ENCODE data around the gene SLC30A4. TPM values are rescaled to one million over a fixed set of nuclear protein-coding genes. Genes with fewer than 3 reads are reported as not detected.

SLC30A4 gene
- total RNA-seq, 2 experiments from 2014 or later, result 2.1 to 2.3 TPM

DNA sequence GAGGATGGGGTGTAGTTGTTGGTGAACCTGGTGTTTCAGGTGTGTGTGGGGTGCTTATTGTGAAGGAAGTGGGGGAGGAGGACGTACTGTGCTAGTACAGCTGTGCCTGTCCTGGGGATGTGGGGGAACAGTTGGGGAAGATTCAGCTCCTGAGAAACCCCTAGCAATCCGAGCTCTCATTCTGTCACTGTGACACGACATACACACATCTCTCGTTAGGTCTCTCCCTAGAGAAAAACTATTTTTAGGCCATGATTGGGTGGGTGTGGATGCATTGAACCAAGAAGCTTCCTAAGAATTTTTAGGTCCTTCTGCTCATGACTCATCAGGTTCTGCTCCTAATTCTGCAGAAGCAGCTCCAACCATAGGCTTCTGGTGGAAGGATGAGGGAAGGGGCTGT, 54.3 kb downstream of the SLC30A4 start:
- no peaks in the 10 kb centered on the region for H3K36me3 ChIP-seq (ENCODE audit: insufficient read depth, low read length)
- intact Hi-C loops (cut with DNase I, micrococcal nuclease), result loop anchor here in 1 of 2 experiments (10.0 kb wide), 1 partner anchor 53 kb away; no protein-coding TSS in a partner anchor
- H3K9me3 ChIP-seq (ENCODE audit: control insufficient read depth in 1 of 2, insufficient read depth in 1 of 2, low read length in 2 of 2), result no peaks in the 10 kb centered on the region
- no peaks in the 10 kb centered on the region for H3K9me3 Mint-ChIP-seq
- no peak overlapping the region for H3K27ac ChIP-seq (ENCODE audit: low read depth in 1 of 2, low read length in 2 of 2)
- ATAC-seq (ENCODE audit: poor library complexity) (no peak), DNase-seq (no peak)
- POLR2A ChIA-PET, result no interaction called here
- no peak overlapping the region for H3K4me3 ChIP-seq (ENCODE audit: low read length)
- H3K27me3 Mint-ChIP-seq, result peaks cover 34% of the 10 kb centered on the region
- no peaks in the 10 kb centered on the region for H3K4me1 ChIP-seq (ENCODE audit: insufficient read depth, low read length)
- H3K4me1 Mint-ChIP-seq (ENCODE audit: low read depth), result no peaks in the 10 kb centered on the region
- CTCF ChIA-PET, result interaction anchor here (1.5 kb wide), 1 partner anchor 10 kb away, joined by 3 read pairs; no protein-coding TSS in a partner anchor
- no peaks in the 10 kb centered on the region for H3K36me3 Mint-ChIP-seq (ENCODE audit: low read depth)
- H3K27me3 ChIP-seq (ENCODE audit: control insufficient read depth in 1 of 2, insufficient read depth in 2 of 2, low read length in 2 of 2), result peaks cover 0 to 17% of the 10 kb centered on the region in 2 experiments
- no peak overlapping the region for H3K27ac Mint-ChIP-seq
- TF ChIP-seq, protein P1, sequence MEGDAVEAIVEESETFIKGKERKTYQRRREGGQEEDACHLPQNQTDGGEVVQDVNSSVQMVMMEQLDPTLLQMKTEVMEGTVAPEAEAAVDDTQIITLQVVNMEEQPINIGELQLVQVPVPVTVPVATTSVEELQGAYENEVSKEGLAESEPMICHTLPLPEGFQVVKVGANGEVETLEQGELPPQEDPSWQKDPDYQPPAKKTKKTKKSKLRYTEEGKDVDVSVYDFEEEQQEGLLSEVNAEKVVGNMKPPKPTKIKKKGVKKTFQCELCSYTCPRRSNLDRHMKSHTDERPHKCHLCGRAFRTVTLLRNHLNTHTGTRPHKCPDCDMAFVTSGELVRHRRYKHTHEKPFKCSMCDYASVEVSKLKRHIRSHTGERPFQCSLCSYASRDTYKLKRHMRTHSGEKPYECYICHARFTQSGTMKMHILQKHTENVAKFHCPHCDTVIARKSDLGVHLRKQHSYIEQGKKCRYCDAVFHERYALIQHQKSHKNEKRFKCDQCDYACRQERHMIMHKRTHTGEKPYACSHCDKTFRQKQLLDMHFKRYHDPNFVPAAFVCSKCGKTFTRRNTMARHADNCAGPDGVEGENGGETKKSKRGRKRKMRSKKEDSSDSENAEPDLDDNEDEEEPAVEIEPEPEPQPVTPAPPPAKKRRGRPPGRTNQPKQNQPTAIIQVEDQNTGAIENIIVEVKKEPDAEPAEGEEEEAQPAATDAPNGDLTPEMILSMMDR (IDR thresholded peaks at IDR 0.05), result no peak
- H3K4me3 Mint-ChIP-seq, result no peak overlapping the region

- Histone ChIP-seq H3K4me3 (ENCODE audit: low read length) (peak overlapping the region; percentile 58), H3K27me3 (ENCODE audit: control insufficient read depth in 1 of 2, insufficient read depth in 2 of 2, low read length in 2 of 2) (no peaks in the 10 kb centered on the region), H3K4me1 (ENCODE audit: insufficient read depth, low read length) (peaks cover 43% of the 10 kb centered on the region), H3K9me3 (ENCODE audit: control insufficient read depth in 1 of 2, insufficient read depth in 1 of 2, low read length in 2 of 2) (no peaks in the 10 kb centered on the region), H3K36me3 (ENCODE audit: insufficient read depth, low read length) (no peaks in the 10 kb centered on the region), H3K27ac (ENCODE audit: low read depth in 1 of 2, low read length in 2 of 2) (no peak overlapping the region)
- Mint-ChIP-seq H3K4me1 (ENCODE audit: low read depth) (peaks cover 46% of the 10 kb centered on the region), H3K27me3 (no peaks in the 10 kb centered on the region), H3K36me3 (ENCODE audit: low read depth) (no peaks in the 10 kb centered on the region), H3K9me3 (no peaks in the 10 kb centered on the region), H3K4me3 (peak overlapping the region; percentile 73), H3K27ac (peak overlapping the region; percentile 51)
- ChIA-PET POLR2A (interaction anchor here (0.6 to 2.0 kb wide), 3 partner anchors 57 to 257 kb away, joined by 3 to 5 read pairs (median 3); a partner anchor contains a TSS), CTCF (interaction anchor here (0.8 to 3.8 kb wide), 12 partner anchors 9 to 296 kb away, joined by 3 to 30 read pairs (median 8); a partner anchor contains a TSS)
- peak; percentile 21 for ATAC-seq (ENCODE audit: poor library complexity)
- DNase-seq, result peak; percentile 66 to 90 (median 80)
- intact Hi-C loops (cut with DNase I, micrococcal nuclease), result loop anchor here (1.0 to 5.0 kb wide), 4 partner anchors 63 to 155 kb away; partner anchors contain the start of gene SLC30A4 (in 1 of the 2)
- TF ChIP-seq, protein P1 (IDR thresholded peaks at IDR 0.05), result peak; percentile 92
Observed at GRCh38 chr15:45458746-45459403, 63.7 kb downstream of the SLC30A4 start.

- Mint-ChIP-seq H3K27me3 (no peaks in the 10 kb centered on the region), H3K36me3 (ENCODE audit: low read depth) (no peaks in the 10 kb centered on the region), H3K9me3 (no peaks in the 10 kb centered on the region), H3K27ac (peak overlapping the region; percentile 83), H3K4me1 (ENCODE audit: low read depth) (peaks cover 49% of the 10 kb centered on the region), H3K4me3 (peak overlapping the region; percentile 89)
- TF ChIP-seq, protein P1 (IDR thresholded peaks at IDR 0.05), result peak; percentile 98
- Histone ChIP-seq H3K27me3 (ENCODE audit: control insufficient read depth in 1 of 2, insufficient read depth in 2 of 2, low read length in 2 of 2) (no peaks in the 10 kb centered on the region), H3K9me3 (ENCODE audit: control insufficient read depth in 1 of 2, insufficient read depth in 1 of 2, low read length in 2 of 2) (no peaks in the 10 kb centered on the region), H3K4me1 (ENCODE audit: insufficient read depth, low read length) (peaks cover 45% of the 10 kb centered on the region), H3K27ac (ENCODE audit: low read depth in 1 of 2, low read length in 2 of 2) (peak overlapping the region; percentile 38 to 51), H3K36me3 (ENCODE audit: insufficient read depth, low read length) (no peaks in the 10 kb centered on the region), H3K4me3 (ENCODE audit: low read length) (peak overlapping the region; percentile 58)
- ChIA-PET CTCF (interaction anchor here (0.6 to 3.8 kb wide), 15 partner anchors 10 to 295 kb away, joined by 3 to 30 read pairs (median 6); a partner anchor contains a TSS), POLR2A (interaction anchor here (0.6 to 2.0 kb wide), 7 partner anchors 25 to 337 kb away, joined by 3 to 8 read pairs (median 3); a partner anchor contains a TSS)
- ATAC-seq (ENCODE audit: poor library complexity) (peak; percentile 65), DNase-seq (peak; percentile 51 to 91 (median 68))
- intact Hi-C loops (cut with DNase I, micrococcal nuclease), result loop anchor here (1.0 to 5.0 kb wide), 6 partner anchors 28 to 156 kb away; partner anchors contain the start of gene SLC30A4 (in 1 of the 2)
Observed at GRCh38 chr15:45457641-45458539, 64.7 kb downstream of the SLC30A4 start.
